HCT116 (cell line): ENCODE data around the gene AADACL4. TPM values are rescaled to one million over a fixed set of nuclear protein-coding genes. Genes with fewer than 3 reads are reported as not detected.

Experiments used
- ATAC-seq: fragments of 200-7000 bp; cut with Tn5 transposase; 2 replicates; pipeline ENCODE4 v1.9.1; 2020; ENCODE audit warnings: mild to moderate bottlenecking, moderate library complexity
- BruUV-seq: library from RNA; stranded (reverse); fragments of 400-500 nt; replicated peaks from 2 replicates; lab custom pipeline; 2021; lab: Mats Ljungman, UMichigan
- CTCF ChIA-PET: fragments of 300-600 bp; sonication (Branson Sonifier 250); formaldehyde crosslinking; loops from one replicate; lab custom pipeline; 2021; ENCODE audit warnings: antibody characterized with exemption; lab: Charles Lee
- POLR2A ChIA-PET: fragments of 300-600, 350-600 bp; sonication (Branson Sonifier 250); formaldehyde crosslinking; loops from one replicate; lab custom pipeline; 2021; ENCODE audit warnings: antibody characterized with exemption; lab: Charles Lee
- RAD21 ChIA-PET, 2 experiments: fragments of 300-600 bp; sonication (Branson Sonifier 250); formaldehyde crosslinking; loops; one replicate each; lab custom pipeline; 2023; ENCODE audit warnings: low total read pairs in 2 of 2; ENCODE audit not compliant: uncharacterized antibody in 2 of 2, unreplicated experiment in 2 of 2, low non-redundant PET in 1 of 2; lab: Charles Lee
- DNase-seq: peaks from one replicate; pipeline ENCODE4 v3.0.0-alpha.2; 2010; ENCODE audit warnings: low read depth, low spot score
- H2AFZ ChIP-seq: fragments of 200-600 bp; shearing (Covaris generic), sonication (generic); 2 replicates; pipeline ENCODE4 v1.6.1; 2017; ENCODE audit warnings: low read depth, mixed run types, mixed read lengths, antibody characterized with exemption, low read length; ENCODE audit not compliant: poor library complexity, severe bottlenecking
- H3K27ac ChIP-seq: 2 replicates; pipeline ENCODE4 v1.5.1; 2012; ENCODE audit warnings: low read depth, low read length
- H3K27me3 ChIP-seq: fragments of 200-600 bp; sonication (generic); 2 replicates; pipeline ENCODE4 v1.6.1; 2016; ENCODE audit warnings: mixed run types, low read length, mixed read lengths; ENCODE audit not compliant: insufficient read depth
- H3K36me3 ChIP-seq, 2 experiments: fragments of 200-500 bp in 1 of 2; fragments of 200-600 bp in 1 of 2; sonication (Bioruptor generic) in 1 of 2; sonication (generic) in 1 of 2; 2 replicates each; pipeline versions ENCODE4 v1.5.1 to v1.6.1; 2014 to 2016; ENCODE audit warnings: low read length in 2 of 2, inconsistent platforms in 1 of 2, mixed read lengths in 1 of 2, mixed run types in 1 of 2; ENCODE audit not compliant: insufficient read depth in 2 of 2, control insufficient read depth in 1 of 2
- H3K4me1 ChIP-seq, 2 experiments: fragments of 200-600 bp in 1 of 2; sonication (generic) in 1 of 2; 2 replicates each; pipeline versions ENCODE4 v1.5.1 to v1.6.1; 2012 to 2017; ENCODE audit warnings: low read length in 2 of 2, inconsistent platforms in 1 of 2, mild to moderate bottlenecking in 1 of 2, mixed read lengths in 1 of 2, mixed run types in 1 of 2, moderate library complexity in 1 of 2; ENCODE audit not compliant: insufficient read depth in 2 of 2, control insufficient read depth in 1 of 2
- H3K4me2 ChIP-seq: fragments of 200-600 bp; sonication (generic); 2 replicates; pipeline ENCODE4 v1.6.1; 2017; ENCODE audit warnings: mixed run types, low read length, mixed read lengths
- H3K4me3 ChIP-seq, 2 experiments: fragments of 200-600 bp in 1 of 2; sonication (generic) in 1 of 2; replicated peaks in 1 of 2; 2 replicates each; pipeline ENCODE4 v1.5.1; 2011 to 2016; ENCODE audit warnings: low read length in 2 of 2, control low read depth in 1 of 2, low read depth in 1 of 2, mild to moderate bottlenecking in 1 of 2, mixed read lengths in 1 of 2, mixed run types in 1 of 2
- H3K79me2 ChIP-seq: fragments of 200-600 bp; sonication (generic); 2 replicates; pipeline ENCODE4 v1.6.1; 2017; ENCODE audit warnings: mild to moderate bottlenecking, mixed run types, low read length, moderate library complexity, mixed read lengths; ENCODE audit not compliant: insufficient read depth
- H3K9ac ChIP-seq: fragments of 200-600 bp; sonication (generic); 2 replicates; pipeline ENCODE4 v1.6.1; 2016; ENCODE audit warnings: low read length, mixed read lengths
- H3K9me2 ChIP-seq: fragments of 200-600 bp; sonication (generic), shearing (Covaris generic); 2 replicates; pipeline ENCODE4 v1.6.1; 2017; ENCODE audit warnings: mixed run types, mild to moderate bottlenecking, moderate library complexity; ENCODE audit not compliant: insufficient read depth
- H3K9me3 ChIP-seq, 2 experiments: fragments of 200-500 bp in 1 of 2; fragments of 200-600 bp in 1 of 2; sonication (Bioruptor generic) in 1 of 2; sonication (generic) in 1 of 2; 2 replicates each; pipeline ENCODE4 v1.6.1; 2014 to 2017; ENCODE audit warnings: low read length in 2 of 2, mixed read lengths in 2 of 2, inconsistent platforms in 1 of 2, low read depth in 1 of 2, mild to moderate bottlenecking in 1 of 2, mixed run types in 1 of 2, moderate library complexity in 1 of 2; ENCODE audit not compliant: control insufficient read depth in 1 of 2, insufficient read depth in 1 of 2
- H4K20me1 ChIP-seq: fragments of 200-600 bp; sonication (generic), shearing (Covaris generic); 2 replicates; pipeline ENCODE4 v1.6.1; 2017; ENCODE audit warnings: mixed run types, mild to moderate bottlenecking, moderate library complexity; ENCODE audit not compliant: insufficient read depth
- ATF3 ChIP-seq: IDR thresholded peaks from 2 replicates; pipeline ENCODE4 v1.6.1; 2012
- CBX3 ChIP-seq: IDR thresholded peaks from 2 replicates; pipeline ENCODE4 v1.6.1; 2012; ENCODE audit warnings: low read depth
- CTCF ChIP-seq, 3 experiments: fragments of 200-600 bp in 1 of 3; sonication (generic) in 1 of 3; IDR thresholded peaks in 2 of 3; conservative IDR thresholded peaks in 1 of 3; 2 replicates each; pipeline ENCODE4 v1.5.1; 2012 to 2017; ENCODE audit warnings: low read depth in 2 of 3, low read length in 2 of 3, antibody characterized with exemption in 1 of 3, borderline replicate concordance in 1 of 3, control low read depth in 1 of 3, mild to moderate bottlenecking in 1 of 3, mixed read lengths in 1 of 3, mixed run types in 1 of 3, moderate library complexity in 1 of 3; ENCODE audit not compliant: insufficient read depth in 1 of 3
- EGR1 ChIP-seq: IDR thresholded peaks from 2 replicates; pipeline ENCODE4 v1.6.1; 2012; ENCODE audit warnings: low read depth
- ELF1 ChIP-seq: IDR thresholded peaks from 2 replicates; pipeline ENCODE4 v1.6.1; 2012; ENCODE audit warnings: low read depth, borderline replicate concordance
- EZH2 ChIP-seq: fragments of 200-600 bp; sonication (generic); IDR thresholded peaks from 2 replicates; pipeline ENCODE4 v1.6.1; 2017; ENCODE audit warnings: antibody characterized with exemption, mixed run types
- EZH2phosphoT487 ChIP-seq: fragments of 200-600 bp; IDR thresholded peaks from 2 replicates; pipeline ENCODE4 v1.6.1; 2018; ENCODE audit warnings: antibody characterized with exemption, borderline replicate concordance
- JUND ChIP-seq: IDR thresholded peaks from 2 replicates; pipeline ENCODE4 v1.6.1; 2012
- POLR2AphosphoS5 ChIP-seq: IDR thresholded peaks from 2 replicates; pipeline ENCODE4 v1.6.1; 2011; ENCODE audit warnings: mild to moderate bottlenecking, low read depth, low read length, moderate library complexity
- RAD21 ChIP-seq: IDR thresholded peaks from 2 replicates; pipeline ENCODE4 v1.6.1; 2012; ENCODE audit warnings: low read depth, mild to moderate bottlenecking
- SIN3A ChIP-seq: IDR thresholded peaks from 2 replicates; pipeline ENCODE4 v1.6.1; 2012; ENCODE audit warnings: low read depth
- SP1 ChIP-seq: IDR thresholded peaks from 2 replicates; pipeline ENCODE4 v1.6.1; 2012; ENCODE audit warnings: low read depth
- TCF7L2 ChIP-seq: IDR thresholded peaks from 2 replicates; pipeline ENCODE4 v1.7.0; 2011; ENCODE audit warnings: borderline replicate concordance, inconsistent platforms; ENCODE audit not compliant: insufficient read depth, insufficient read length; ENCODE audit errors: extremely low read depth
- ZFX ChIP-seq: fragments of 450-650 bp; IDR thresholded peaks from 2 replicates; pipeline ENCODE4 v1.6.1; 2017
- intact Hi-C: fragments of 100-400 bp; cut with micrococcal nuclease; formaldehyde crosslinking; loops from 2 replicates; pipeline ENCODE4 v1.10.0; 2022
- total RNA-seq: library from RNA; stranded (reverse); gene quantifications from one replicate; pipeline ENCODE4 v1.2.1, GENCODE V29; 2021; ENCODE audit not compliant: unreplicated experiment
- TF ChIP-seq, protein P1 (sequence below): IDR thresholded peaks from 2 replicates; pipeline ENCODE4 v1.6.1; 2011; ENCODE audit warnings: mild to moderate bottlenecking, low read length, moderate library complexity; ENCODE audit not compliant: insufficient replicate concordance; ENCODE audit errors: extremely low read depth

Gene AADACL4
- total RNA-seq, 1 experiment from 2014 or later = not detected

GRCh38 chr1:12597792-12598191, 46.1 kb upstream of the AADACL4 start:
- TF ChIP-seq POLR2AphosphoS5 = no peak
- no peak for TF ChIP-seq EZH2
- TF ChIP-seq CBX3 = no peak
- TF ChIP-seq SIN3A = no peak
- ChIA-PET POLR2A (interaction anchor here (1.7 kb wide), 1 partner anchor 18 kb away, joined by 7 read pairs; no protein-coding TSS in a partner anchor), RAD21 (no interaction called here), CTCF (interaction anchor here (1.5 to 2.6 kb wide), 2 partner anchors 12 to 22 kb away, joined by 3 to 12 read pairs; no protein-coding TSS in a partner anchor)
- H3K9ac ChIP-seq = 0 out of 2 replicates have a peak overlapping the region, but pooled peaks have one; percentile 16
- H3K27me3 ChIP-seq = no peaks in the 10 kb centered on the region
- intact Hi-C loops = loop anchor here (5.0 kb wide), 1 partner anchor 120 kb away; no protein-coding TSS in a partner anchor
- no TSS peak for BruUV-seq
- no peak for DNase-seq
- H3K4me2 ChIP-seq = peak overlapping the region; percentile 76
- peaks cover 62 to 96% of the 10 kb centered on the region in 2 experiments for H3K4me1 ChIP-seq
- ATAC-seq = no peak
- H3K9me3 ChIP-seq = no peaks in the 10 kb centered on the region
- no peaks in the 10 kb centered on the region for H3K9me2 ChIP-seq
- no peaks in the 10 kb centered on the region for H3K36me3 ChIP-seq
- H3K4me3 ChIP-seq = no peak overlapping the region
- no peaks in the 10 kb centered on the region for H4K20me1 ChIP-seq
- H3K27ac ChIP-seq = peak overlapping the region; percentile 29; the same call in 1 of the 2 replicates
- peaks cover 74% of the 10 kb centered on the region for H3K79me2 ChIP-seq
- no peak overlapping the region for H2AFZ ChIP-seq

GRCh38 chr1:12598974-12599373, 44.9 kb upstream of the AADACL4 start:
- H3K27me3 ChIP-seq = no peaks in the 10 kb centered on the region
- H2AFZ ChIP-seq = no peak overlapping the region
- intact Hi-C loops = loop anchor here (5.0 kb wide), 1 partner anchor 122 kb away; no protein-coding TSS in a partner anchor
- no TSS peak for BruUV-seq
- H3K36me3 ChIP-seq = no peaks in the 10 kb centered on the region
- no peak overlapping the region for H3K9ac ChIP-seq
- H3K9me2 ChIP-seq = no peaks in the 10 kb centered on the region
- ChIA-PET CTCF (interaction anchor here (0.8 to 1.5 kb wide), 2 partner anchors 13 to 20 kb away, joined by 3 read pairs; no protein-coding TSS in a partner anchor), RAD21 (no interaction called here)
- no peak overlapping the region for H3K27ac ChIP-seq
- TF ChIP-seq TCF7L2 (no peak), EGR1 (no peak), RAD21 (no peak), CTCF (IDR thresholded peaks at IDR 0.05 in 2 of 3, conservative IDR thresholded peaks at IDR 0.05 in 1 of 3; ENCODE audit: borderline replicate concordance in 1 of 3, insufficient read depth in 1 of 3, low read depth in 2 of 3, low read length in 2 of 3) (no peak), CBX3 (no peak), POLR2AphosphoS5 (no peak), ELF1 (no peak), EZH2phosphoT487 (no peak), ZFX (no peak), SP1 (no peak), ATF3 (no peak), JUND (no peak)
- TF ChIP-seq, protein P1, sequence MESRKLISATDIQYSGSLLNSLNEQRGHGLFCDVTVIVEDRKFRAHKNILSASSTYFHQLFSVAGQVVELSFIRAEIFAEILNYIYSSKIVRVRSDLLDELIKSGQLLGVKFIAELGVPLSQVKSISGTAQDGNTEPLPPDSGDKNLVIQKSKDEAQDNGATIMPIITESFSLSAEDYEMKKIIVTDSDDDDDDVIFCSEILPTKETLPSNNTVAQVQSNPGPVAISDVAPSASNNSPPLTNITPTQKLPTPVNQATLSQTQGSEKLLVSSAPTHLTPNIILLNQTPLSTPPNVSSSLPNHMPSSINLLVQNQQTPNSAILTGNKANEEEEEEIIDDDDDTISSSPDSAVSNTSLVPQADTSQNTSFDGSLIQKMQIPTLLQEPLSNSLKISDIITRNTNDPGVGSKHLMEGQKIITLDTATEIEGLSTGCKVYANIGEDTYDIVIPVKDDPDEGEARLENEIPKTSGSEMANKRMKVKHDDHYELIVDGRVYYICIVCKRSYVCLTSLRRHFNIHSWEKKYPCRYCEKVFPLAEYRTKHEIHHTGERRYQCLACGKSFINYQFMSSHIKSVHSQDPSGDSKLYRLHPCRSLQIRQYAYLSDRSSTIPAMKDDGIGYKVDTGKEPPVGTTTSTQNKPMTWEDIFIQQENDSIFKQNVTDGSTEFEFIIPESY = no peak
- TF ChIP-seq, all 23 proteins: peak for 0
- no peak for ATAC-seq
- Histone ChIP-seq H3K4me1 (peaks cover 68 to 98% of the 10 kb centered on the region in 2 experiments), H3K4me3 (no peak overlapping the region), H3K79me2 (peaks cover 77% of the 10 kb centered on the region), H3K9me3 (no peaks in the 10 kb centered on the region), H4K20me1 (no peaks in the 10 kb centered on the region), H3K4me2 (no peak overlapping the region)
- no peak for DNase-seq
- POLR2A ChIA-PET = interaction anchor here (1.7 kb wide), 1 partner anchor 17 kb away, joined by 7 read pairs; no protein-coding TSS in a partner anchor
